H1 (cell line): Measurements from ENCODE around the gene UBIAD1. TPM values are rescaled to one million over a fixed set of nuclear protein-coding genes. Genes with fewer than 3 reads are reported as not detected.

Experiments
- CTCF ChIA-PET: fragments of 300-600 bp; sonication (Branson Sonifier 250); formaldehyde crosslinking; loops from one replicate; lab custom pipeline; 2021; ENCODE audit not compliant: partially characterized antibody; lab: Charles Lee
- POLR2A ChIA-PET: fragments of 300-600 bp; sonication (Branson Sonifier 250); formaldehyde crosslinking; loops from one replicate; lab custom pipeline; 2021; ENCODE audit warnings: inconsistent platforms; ENCODE audit not compliant: partially characterized antibody; lab: Charles Lee
- DNase-seq, 2 experiments: peaks; one replicate each; pipeline versions ENCODE4 v3.0.0 to v3.0.0-alpha.2; 2010 to 2022; ENCODE audit warnings: low spot score in 2 of 2, low read depth in 1 of 2, mixed read lengths in 1 of 2
- FAIRE-seq: peaks from 2 replicates; lab custom pipeline; 2011; peaks lifted over from hg19 to GRCh38; lab: Jason Lieb, UNC
- H2AFZ ChIP-seq: 2 replicates; pipeline ENCODE4 v1.8.1; 2012; ENCODE audit warnings: low read length, inconsistent platforms
- H2AK5ac ChIP-seq: 2 replicates; pipeline ENCODE4 v1.6.1; 2013; ENCODE audit warnings: low read depth, low read length
- H2BK120ac ChIP-seq: replicated peaks from 2 replicates; pipeline ENCODE3; 2013; ENCODE audit warnings: low read depth, low read length, inconsistent platforms
- H2BK12ac ChIP-seq: 2 replicates; pipeline ENCODE4 v1.6.1; 2013; ENCODE audit warnings: low read depth, low read length
- H2BK15ac ChIP-seq: 2 replicates; pipeline ENCODE4 v1.6.1; 2013; ENCODE audit warnings: low read length
- H2BK20ac ChIP-seq: 2 replicates; pipeline ENCODE4 v1.6.1; 2013; ENCODE audit warnings: low read length
- H2BK5ac ChIP-seq: 2 replicates; pipeline ENCODE4 v1.6.1; 2013; ENCODE audit warnings: low read depth, low read length
- H3K14ac ChIP-seq: 2 replicates; pipeline ENCODE4 v1.6.1; 2013; ENCODE audit warnings: inconsistent platforms; ENCODE audit not compliant: insufficient read length
- H3K18ac ChIP-seq: 2 replicates; pipeline ENCODE4 v1.6.1; 2013; ENCODE audit warnings: low read length; ENCODE audit errors: extremely low read depth
- H3K23ac ChIP-seq: 2 replicates; pipeline ENCODE4 v1.6.1; 2013; ENCODE audit warnings: inconsistent platforms; ENCODE audit not compliant: insufficient read length
- H3K23me2 ChIP-seq: 2 replicates; pipeline ENCODE4 v1.6.1; 2013; ENCODE audit warnings: low read depth, low read length
- H3K27ac ChIP-seq: 2 replicates; pipeline ENCODE4 v1.6.1; 2011; ENCODE audit warnings: low read depth, low read length, inconsistent platforms
- H3K27me3 ChIP-seq, 4 experiments: replicated peaks in 1 of 4; 1 replicate in 1 of 4; 2 replicates in 3 of 4; pipeline versions ENCODE4 v1.6.1 to v1.8.1; 2011 to 2013; ENCODE audit warnings: low read length in 3 of 4, mild to moderate bottlenecking in 3 of 4, inconsistent platforms in 2 of 4, mixed read lengths in 2 of 4, moderate library complexity in 1 of 4; ENCODE audit not compliant: control insufficient read depth in 3 of 4, insufficient read depth in 3 of 4; ENCODE audit errors: extremely low read depth in 1 of 4
- H3K36me3 ChIP-seq, 4 experiments: 2 replicates each; pipeline versions ENCODE4 v1.6.1 to v1.8.1; 2011 to 2013; ENCODE audit warnings: mild to moderate bottlenecking in 4 of 4, low read length in 3 of 4, moderate library complexity in 2 of 4, control low read depth in 1 of 4, inconsistent platforms in 1 of 4; ENCODE audit not compliant: insufficient read depth in 4 of 4, control insufficient read depth in 2 of 4
- H3K4ac ChIP-seq: replicated peaks from 2 replicates; pipeline ENCODE3; 2013; ENCODE audit warnings: low read length, low read depth, mixed read lengths, inconsistent platforms; ENCODE audit not compliant: insufficient read length
- H3K4me1 ChIP-seq, 4 experiments: replicated peaks in 1 of 4; 1 replicate in 1 of 4; 2 replicates in 3 of 4; pipeline versions ENCODE4 v1.6.1 to v1.8.1; 2011 to 2013; ENCODE audit warnings: low read length in 3 of 4, inconsistent platforms in 2 of 4, mixed read lengths in 1 of 4; ENCODE audit not compliant: insufficient read depth in 4 of 4, control insufficient read depth in 3 of 4
- H3K4me2 ChIP-seq, 2 experiments: 2 replicates each; pipeline versions ENCODE4 v1.6.1 to v1.8.1; 2011 to 2013; ENCODE audit warnings: low read depth in 2 of 2, low read length in 2 of 2, control low read depth in 1 of 2, inconsistent platforms in 1 of 2, mild to moderate bottlenecking in 1 of 2; ENCODE audit not compliant: insufficient read depth in 1 of 2
- H3K4me3 ChIP-seq, 4 experiments: fragments of 200-600, 300-600 bp in 1 of 4; sonication (generic), shearing (Covaris generic), sonication (Bioruptor Twin) in 1 of 4; 2 replicates each; pipeline versions ENCODE4 v1.5.1 to v1.8.1; 2011 to 2016; ENCODE audit warnings: low read length in 4 of 4, low read depth in 3 of 4, control low read depth in 2 of 4, inconsistent platforms in 2 of 4, mild to moderate bottlenecking in 2 of 4, mixed read lengths in 1 of 4, moderate library complexity in 1 of 4; ENCODE audit not compliant: insufficient read depth in 2 of 4; ENCODE audit errors: extremely low read depth in 1 of 4
- H3K56ac ChIP-seq: replicated peaks from 2 replicates; pipeline ENCODE3; 2013; ENCODE audit warnings: low read depth, mild to moderate bottlenecking, mixed read lengths, low read length, inconsistent platforms; ENCODE audit not compliant: insufficient read length
- H3K79me1 ChIP-seq: 2 replicates; pipeline ENCODE4 v1.6.1; 2013; ENCODE audit warnings: low read depth, low read length, control low read depth
- H3K79me2 ChIP-seq, 2 experiments: 2 replicates each; pipeline versions ENCODE4 v1.6.1 to v1.8.1; 2012 to 2013; ENCODE audit warnings: low read length in 2 of 2, mild to moderate bottlenecking in 2 of 2, inconsistent platforms in 1 of 2; ENCODE audit not compliant: insufficient read depth in 2 of 2, control insufficient read depth in 1 of 2
- H3K9ac ChIP-seq, 4 experiments: replicated peaks in 1 of 4; 1 replicate in 1 of 4; 2 replicates in 3 of 4; pipeline versions ENCODE4 v1.6.1 to v1.8.1; 2011 to 2013; ENCODE audit warnings: low read depth in 3 of 4, low read length in 3 of 4, control low read depth in 2 of 4, mild to moderate bottlenecking in 2 of 4, moderate library complexity in 2 of 4, inconsistent platforms in 1 of 4; ENCODE audit errors: extremely low read depth in 1 of 4
- H3K9me3 ChIP-seq, 2 experiments: 2 replicates each; pipeline versions ENCODE4 v1.6.1 to v1.8.1; 2012 to 2013; ENCODE audit warnings: mild to moderate bottlenecking in 2 of 2, moderate library complexity in 2 of 2, control low read depth in 1 of 2, inconsistent platforms in 1 of 2, low read depth in 1 of 2, low read length in 1 of 2, mixed read lengths in 1 of 2; ENCODE audit not compliant: insufficient read depth in 2 of 2
- H4K20me1 ChIP-seq, 2 experiments: replicated peaks in 1 of 2; 2 replicates each; pipeline versions ENCODE3 to v1.8.1; 2011 to 2013; ENCODE audit warnings: inconsistent platforms in 2 of 2, low read length in 2 of 2, mild to moderate bottlenecking in 1 of 2; ENCODE audit not compliant: insufficient read depth in 2 of 2, control insufficient read depth in 1 of 2
- H4K5ac ChIP-seq: 2 replicates; pipeline ENCODE4 v1.6.1; 2013; ENCODE audit warnings: low read length, low read depth, mixed read lengths, inconsistent platforms; ENCODE audit not compliant: insufficient read length
- H4K8ac ChIP-seq: 2 replicates; pipeline ENCODE4 v1.8.0; 2013; ENCODE audit warnings: mild to moderate bottlenecking, moderate library complexity, low read length, inconsistent platforms; ENCODE audit not compliant: insufficient read depth; ENCODE audit errors: extremely low read depth
- H4K91ac ChIP-seq: replicated peaks from 2 replicates; pipeline ENCODE3; 2013; ENCODE audit warnings: low read length, mixed read lengths, inconsistent platforms; ENCODE audit not compliant: insufficient read length
- BRCA1 ChIP-seq: IDR thresholded peaks from 2 replicates; pipeline ENCODE4 v1.6.1; 2012; ENCODE audit warnings: low read depth, low read length, improper control_type of control experiment
- CBX8 ChIP-seq: fragments of 300-800, 300-1000 bp; sonication (generic); IDR thresholded peaks from 2 replicates; pipeline ENCODE4 v1.7.1; 2016; ENCODE audit warnings: low read depth, low read length, borderline replicate concordance
- EP300 ChIP-seq, 2 experiments: IDR thresholded peaks; 1 replicate in 1 of 2; 2 replicates in 1 of 2; pipeline ENCODE4 v1.6.1; 2011 to 2012; ENCODE audit warnings: low read depth in 2 of 2, low read length in 2 of 2, mild to moderate bottlenecking in 2 of 2, borderline replicate concordance in 1 of 2, inconsistent platforms in 1 of 2, moderate library complexity in 1 of 2
- NRF1 ChIP-seq: IDR thresholded peaks from 2 replicates; pipeline ENCODE4 v1.6.1; 2011; ENCODE audit warnings: mild to moderate bottlenecking, low read depth, low read length, improper control_type of control experiment
- POU5F1 ChIP-seq: IDR thresholded peaks from 2 replicates; pipeline ENCODE4 v1.6.1; 2011; ENCODE audit warnings: low read depth, mild to moderate bottlenecking, low read length, moderate library complexity
- RNF2 ChIP-seq: fragments of 200-900, 300-1000 bp; sonication (generic); IDR thresholded peaks from 2 replicates; pipeline ENCODE4 v1.7.1; 2016; ENCODE audit warnings: borderline replicate concordance, low read depth, mild to moderate bottlenecking, antibody characterized with exemption, low read length; ENCODE audit not compliant: poor library complexity, severe bottlenecking; ENCODE audit errors: missing control alignments
- SIN3A ChIP-seq, 2 experiments: IDR thresholded peaks in 1 of 2; conservative IDR thresholded peaks in 1 of 2; 2 replicates each; pipeline ENCODE4 v1.6.1; 2011 to 2012; ENCODE audit warnings: low read length in 2 of 2, improper control_type of control experiment in 1 of 2, low read depth in 1 of 2, mild to moderate bottlenecking in 1 of 2
- SIRT6 ChIP-seq: IDR thresholded peaks from one replicate; pipeline ENCODE4 v1.7.1; 2012; ENCODE audit warnings: low read length, inconsistent platforms
- SIX5 ChIP-seq: IDR thresholded peaks from 2 replicates; pipeline ENCODE4 v1.6.1; 2011; ENCODE audit warnings: mild to moderate bottlenecking, low read depth, low read length
- SUZ12 ChIP-seq: fragments of 200-600 bp; sonication (generic); IDR thresholded peaks from 2 replicates; pipeline ENCODE4 v1.6.1; 2012; ENCODE audit warnings: mild to moderate bottlenecking, inconsistent platforms, low read length, moderate library complexity, mixed read lengths
- USF2 ChIP-seq: IDR thresholded peaks from 2 replicates; pipeline ENCODE4 v1.6.1; 2011; ENCODE audit warnings: low read length, improper control_type of control experiment
- WGBS, 2 experiments: shearing (Covaris generic) in 1 of 2; methylation state at CpG; one replicate each; pipeline versions ENCODE4 v1.1.6 to v1.1.7; 2013 to 2015; ENCODE audit warnings: low lambda C conversion rate in 2 of 2, mixed read lengths in 2 of 2, inconsistent platforms in 1 of 2, low coverage in 1 of 2, missing lambda C conversion rate in 1 of 2; ENCODE audit not compliant: insufficient replicate concordance in 2 of 2, insufficient coverage in 1 of 2, insufficient read length in 1 of 2; ENCODE audit errors: extremely low coverage in 1 of 2, missing lambda C conversion rate in 1 of 2; 5-methylcytosine and 5-hydroxymethylcytosine counted together
- polyA plus RNA-seq, 7 experiments: library from polyadenylated mRNA; depleted of rRNA in 3 of 7; stranded (reverse) in 5 of 7; unstranded in 2 of 7; fragments of >200 nt in 5 of 7; fragments of 200-250 nt in 2 of 7; gene quantifications; 1 replicate in 5 of 7; 2 replicates in 1 of 7; 4 replicates in 1 of 7; pipeline versions ENCODE4 v1.2.1 to v1.2.3, GENCODE V29; 2011 to 2013; ENCODE audit warnings: missing spikeins in 2 of 7, mixed read lengths in 2 of 7
- total RNA-seq: library from RNA; stranded (reverse); fragmentation: NEBNext Ultra II Directional; extraction: Animal tissue kit (Norgen Biotek cat#: 25700); gene quantifications from 2 replicates; pipeline ENCODE4 v1.2.1, GENCODE V29; 2021

Gene UBIAD1
- total and polyA plus RNA-seq, 2 of the 8 experiments (the other 6 are each of a cell fraction or from before 2014, with no cell fraction given) = 23.4 to 26.6 TPM

DNA sequence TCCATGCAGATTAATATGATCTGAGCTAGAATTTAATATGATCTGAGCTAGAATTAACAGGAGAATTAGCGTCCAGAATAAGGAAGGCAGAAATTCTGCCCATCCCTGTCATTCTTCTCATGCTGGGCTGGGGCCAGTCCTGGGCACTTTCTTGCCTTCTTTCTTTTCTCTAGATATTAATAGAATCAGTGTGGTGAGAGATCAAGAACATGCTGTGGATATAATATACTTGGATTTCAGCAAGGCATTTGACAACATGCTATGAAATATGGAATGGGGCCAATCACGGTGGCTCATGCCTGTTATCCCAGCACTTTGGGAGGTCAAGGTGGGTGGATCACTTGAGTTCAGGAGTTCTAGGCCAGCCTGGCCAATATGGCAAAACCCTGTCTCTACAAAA lies 18.1 kb downstream of the UBIAD1 start:
- no peaks in the 10 kb centered on the region for H3K27me3 ChIP-seq
- H3K9me3 ChIP-seq = no peaks in the 10 kb centered on the region
- H3K36me3 ChIP-seq = peaks cover 0 to 10% (median 3%) of the 10 kb centered on the region in 4 experiments; a peak in 4 of 8 replicates
- no peak overlapping the region for H4K8ac ChIP-seq
- H3K14ac ChIP-seq = no peak overlapping the region
- H4K20me1 ChIP-seq = peaks cover 0 to 1% of the 10 kb centered on the region in 2 experiments
- H3K4me1 ChIP-seq = peaks cover 5 to 15% (median 11%) of the 10 kb centered on the region in 4 experiments
- 88% methylated on average over 2 of the region's 2 CpGs; no CpG with 5 or more reads in 1 of the 2 experiments for WGBS, 2 experiments
- peaks cover 0 to 14% of the 10 kb centered on the region in 2 experiments; a peak in 2 of 4 replicates for H3K79me2 ChIP-seq
- no peak overlapping the region for H3K27ac ChIP-seq
- H3K23me2 ChIP-seq = no peaks in the 10 kb centered on the region
- ChIA-PET POLR2A (interaction anchor here (0.6 to 1.2 kb wide), 3 partner anchors 8 to 53 kb away, joined by 3 to 4 read pairs (median 3); no protein-coding TSS in a partner anchor), CTCF (interaction anchor here (0.8 to 1.2 kb wide), 3 partner anchors 13 to 29 kb away, joined by 3 read pairs; no protein-coding TSS in a partner anchor)
- no peak for DNase-seq
- H3K23ac ChIP-seq = no peak overlapping the region
- H3K56ac ChIP-seq = no peak overlapping the region
- no peak overlapping the region for H2BK5ac ChIP-seq
- H2AFZ ChIP-seq = no peak overlapping the region
- no peak overlapping the region for H4K91ac ChIP-seq
- no peak overlapping the region for H3K9ac ChIP-seq
- no peak overlapping the region for H2BK15ac ChIP-seq
- no peak overlapping the region for H2AK5ac ChIP-seq
- no peak overlapping the region for H2BK120ac ChIP-seq
- H3K4ac ChIP-seq = no peak overlapping the region
- H3K4me2 ChIP-seq = no peak overlapping the region
- H3K79me1 ChIP-seq = peaks cover 11% of the 10 kb centered on the region
- H2BK20ac ChIP-seq = no peak overlapping the region
- H2BK12ac ChIP-seq = no peak overlapping the region
- no peak for FAIRE-seq
- no peak overlapping the region for H3K18ac ChIP-seq
- H3K4me3 ChIP-seq = no peak overlapping the region
- H4K5ac ChIP-seq = no peak overlapping the region
- TF ChIP-seq POU5F1 (no peak), CBX8 (no peak), RNF2 (no peak), SIRT6 (no peak), SIN3A (conservative IDR thresholded peaks at IDR 0.05 in 1 of 2, IDR thresholded peaks at IDR 0.05 in 1 of 2; ENCODE audit: low read depth in 1 of 2, low read length in 2 of 2) (no peak), USF2 (no peak), NRF1 (no peak), BRCA1 (no peak), SUZ12 (no peak), SIX5 (no peak), EP300 (IDR thresholded peaks at IDR 0.05; ENCODE audit: borderline replicate concordance in 1 of 2, low read depth in 2 of 2, low read length in 2 of 2) (no peak)
